ENCODE measurements around the gene DHRSX.
"Not testable (repeated sequence)": the region's sequence is repeated elsewhere in the genome, so short reads cannot be mapped to it uniquely, and the experiment has no call there.

GRCh38 chrX:2271595-2271994 is 229.2 kb downstream of the DHRSX start:
- not testable (repeated sequence) for TF ChIP-seq CTCF (conservative IDR thresholded peaks at IDR 0.05); ZFX (IDR thresholded peaks at IDR 0.05)

Data from C4-2B (cell line).